GM19324 (cell line): ENCODE results near the gene HOXA9.

Source experiments
- ATAC-seq: cut with Tn5 transposase; IDR thresholded peaks from one replicate; pipeline ENCODE4 v1.9.1; 2021; ENCODE audit warnings: mild to moderate bottlenecking, moderate library complexity; ENCODE audit not compliant: unreplicated experiment, low FRiP score

Gene HOXA9

DNA sequence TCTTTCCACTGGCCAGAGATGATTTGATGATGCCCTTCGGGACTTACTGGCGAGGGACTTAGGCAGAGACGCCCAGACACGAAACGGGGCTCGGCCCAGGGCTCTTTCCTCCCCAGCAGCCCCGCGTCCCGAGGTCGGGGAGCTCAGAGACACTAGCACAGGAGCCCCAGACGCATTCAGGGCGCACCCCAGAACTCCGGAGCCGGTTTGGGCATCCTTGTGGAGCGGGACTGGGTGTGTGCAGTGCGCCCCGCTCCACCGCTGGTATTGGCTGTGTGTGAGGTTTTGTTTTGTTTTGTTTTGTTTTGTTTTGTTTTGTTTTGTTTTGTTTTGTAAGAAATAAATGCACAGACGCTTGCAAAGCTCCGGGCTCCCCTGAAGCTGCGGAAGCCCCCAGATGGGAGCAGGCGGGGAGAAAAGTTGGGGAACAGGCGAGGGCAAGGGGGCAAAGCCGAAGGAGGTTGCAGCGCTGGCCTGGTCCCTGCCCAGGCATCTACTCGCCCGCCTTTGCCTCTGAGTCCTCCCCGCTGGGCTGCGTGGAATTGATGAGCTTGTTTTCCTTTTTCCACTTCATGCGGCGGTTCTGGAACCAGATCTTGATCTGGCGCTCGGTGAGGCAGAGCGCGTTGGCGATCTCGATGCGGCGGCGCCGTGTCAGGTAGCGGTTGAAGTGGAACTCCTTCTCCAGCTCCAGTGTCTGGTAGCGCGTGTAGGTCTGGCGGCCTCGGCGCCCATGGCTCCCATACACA, 20.0 kb downstream of the HOXA9 start:
- ATAC-seq = no peak

DNA sequence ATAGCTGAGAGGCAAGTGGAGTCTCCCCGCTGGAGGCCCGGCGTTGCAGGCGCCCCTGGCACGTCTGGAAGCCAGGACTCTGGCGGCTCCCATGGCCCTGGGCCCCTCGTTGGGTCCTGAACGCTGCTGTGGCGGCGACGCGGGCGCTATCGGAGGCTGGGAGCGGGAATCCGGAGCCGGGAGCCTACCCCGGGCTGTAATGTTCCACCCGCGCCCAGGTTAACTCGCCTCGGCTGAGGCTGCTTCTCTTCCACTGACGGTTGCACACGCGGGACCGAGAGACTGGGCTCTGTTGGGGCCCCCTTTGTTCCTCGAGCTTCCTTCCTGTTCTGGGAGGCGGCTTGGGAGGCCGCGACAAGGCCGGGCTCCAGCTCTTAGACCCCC, 20.6 kb downstream of the HOXA9 start:
- ATAC-seq = no peak

DNA sequence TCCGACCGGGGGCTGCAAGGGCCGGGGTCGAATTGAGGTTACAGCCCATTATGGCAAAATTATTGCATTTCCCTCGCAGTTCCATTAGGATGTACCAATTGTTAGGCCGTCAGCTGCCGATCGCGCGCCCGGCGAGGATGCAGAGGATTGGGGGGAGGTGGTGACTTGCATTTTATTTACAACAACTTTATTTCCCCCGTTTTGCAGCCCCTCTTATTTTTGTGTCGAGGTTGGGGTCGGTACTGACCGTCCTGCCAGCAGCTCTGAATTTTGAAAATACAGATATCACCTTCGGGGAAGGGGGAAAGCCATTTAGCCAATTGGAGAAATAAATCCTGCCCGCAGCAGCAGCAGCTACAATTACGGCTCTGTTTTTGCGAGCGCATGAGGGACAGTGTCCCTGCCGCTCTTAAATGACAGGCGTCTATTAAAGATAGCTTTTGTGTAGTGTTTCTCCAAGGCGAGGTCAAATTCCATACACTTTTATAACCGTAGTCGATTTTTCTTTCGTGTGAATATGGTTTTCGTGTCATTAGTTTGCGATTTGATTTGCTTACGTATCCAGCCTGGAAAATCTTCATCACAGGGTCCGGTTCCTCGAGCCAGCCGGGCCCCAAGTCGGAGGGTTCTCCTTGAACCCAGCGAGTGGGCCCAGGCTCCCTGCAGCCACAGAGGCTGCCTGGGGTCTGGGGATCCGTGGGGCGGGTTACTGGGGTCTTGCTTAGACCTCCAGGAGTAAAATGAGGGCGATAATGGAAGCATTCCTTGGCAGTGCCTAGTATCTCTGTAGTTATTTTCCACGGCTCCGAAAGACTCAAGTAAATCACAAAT, 21.2 kb downstream of the HOXA9 start:
- ATAC-seq = no peak

DNA sequence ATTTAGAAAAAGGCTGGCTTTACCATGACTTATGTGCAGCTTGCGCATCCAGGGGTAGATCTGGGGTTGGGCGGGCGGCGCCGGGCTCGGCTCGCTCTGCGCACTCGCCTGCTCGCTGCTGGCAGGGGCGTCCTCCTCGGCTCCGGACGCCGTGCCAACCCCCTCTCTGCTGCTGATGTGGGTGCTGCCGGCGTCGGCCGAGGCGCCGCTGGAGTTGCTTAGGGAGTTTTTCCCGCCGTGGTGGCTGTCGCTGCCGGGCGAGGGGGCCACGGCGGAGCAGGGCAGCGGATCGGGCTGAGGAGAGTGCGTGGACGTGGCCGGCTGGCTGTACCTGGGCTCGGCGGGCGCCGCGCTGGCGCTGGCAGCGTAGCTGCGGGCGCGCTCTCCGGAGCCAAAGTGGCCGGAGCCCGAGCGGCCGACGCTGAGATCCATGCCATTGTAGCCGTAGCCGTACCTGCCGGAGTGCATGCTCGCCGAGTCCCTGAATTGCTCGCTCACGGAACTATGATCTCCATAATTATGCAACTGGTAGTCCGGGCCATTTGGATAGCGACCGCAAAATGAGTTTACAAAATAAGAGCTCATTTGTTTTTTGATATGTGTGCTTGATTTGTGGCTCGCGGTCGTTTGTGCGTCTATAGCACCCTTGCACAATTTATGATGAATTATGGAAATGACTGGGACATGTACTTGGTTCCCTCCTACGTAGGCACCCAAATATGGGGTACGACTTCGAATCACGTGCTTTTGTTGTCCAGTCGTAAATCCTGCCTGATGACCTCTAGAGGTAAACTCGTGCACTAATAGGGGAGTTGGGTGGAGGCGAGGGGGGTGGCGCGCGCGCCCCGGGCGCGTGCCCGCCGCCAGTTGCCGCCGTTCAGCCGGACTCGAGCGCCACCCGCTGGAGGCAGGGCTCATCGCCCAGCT, 22.1 kb downstream of the HOXA9 start, which contains the start of gene HOXA5:
HOXA5 (minus strand) TSS at position 659 of the 927 bp plus-strand sequence; CDS start at position 585, 74 bp downstream.
- no peak for ATAC-seq

DNA sequence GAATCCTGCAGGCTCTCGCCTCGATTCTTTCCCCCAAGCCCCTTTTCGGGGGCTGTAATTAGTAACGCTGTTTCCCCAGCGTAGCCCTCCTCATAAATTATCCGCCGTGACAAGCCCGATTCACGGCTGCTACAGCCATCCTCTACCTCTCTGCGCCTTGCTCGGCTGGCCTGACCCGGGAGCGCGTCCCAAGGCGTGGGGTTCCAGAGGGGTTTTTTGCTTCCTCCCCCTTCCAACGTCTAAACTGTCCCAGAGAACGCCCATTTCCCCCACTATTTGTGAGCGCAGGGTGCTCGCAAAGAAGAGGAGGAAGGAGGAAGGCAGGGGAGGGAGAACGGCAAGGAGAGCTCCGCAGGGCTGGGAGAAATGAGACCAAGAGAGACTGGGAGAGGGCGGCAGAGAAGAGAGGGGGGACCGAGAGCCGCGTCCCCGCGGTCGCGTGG, 22.7 kb downstream of the HOXA9 start:
- ATAC-seq = no peak

DNA sequence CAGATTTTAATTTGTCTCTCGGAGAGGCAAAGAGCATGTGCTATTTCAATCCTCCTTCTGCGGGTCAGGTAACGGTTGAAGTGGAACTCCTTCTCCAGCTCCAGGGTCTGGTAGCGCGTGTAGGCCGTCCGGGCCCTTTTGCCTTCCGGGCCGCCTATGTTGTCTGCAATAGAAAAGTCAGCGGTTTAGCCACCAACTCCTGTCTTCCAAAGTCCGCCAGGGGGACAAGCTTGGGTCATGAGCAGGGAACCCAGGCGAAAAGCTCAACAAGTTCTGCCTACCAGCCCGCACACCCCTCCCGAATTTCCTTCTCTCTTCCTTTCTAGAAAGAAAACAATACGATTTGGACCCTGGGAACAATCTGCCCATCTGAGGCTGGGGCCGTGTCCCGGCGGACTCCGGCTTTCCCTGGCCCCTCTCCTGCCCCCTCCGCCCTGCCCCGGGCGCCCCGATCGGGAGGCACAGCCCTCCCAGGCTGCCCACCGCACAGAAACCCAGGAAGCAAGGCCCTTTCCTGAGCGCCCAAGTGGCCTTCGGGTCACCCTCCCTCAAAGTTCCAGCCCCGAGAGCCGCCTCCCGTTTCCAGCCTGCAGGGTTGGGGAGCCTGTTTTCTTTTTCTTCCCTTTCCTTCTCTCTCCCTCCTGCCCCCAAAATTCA, 23.3 kb downstream of the HOXA9 start:
- ATAC-seq = no peak

DNA sequence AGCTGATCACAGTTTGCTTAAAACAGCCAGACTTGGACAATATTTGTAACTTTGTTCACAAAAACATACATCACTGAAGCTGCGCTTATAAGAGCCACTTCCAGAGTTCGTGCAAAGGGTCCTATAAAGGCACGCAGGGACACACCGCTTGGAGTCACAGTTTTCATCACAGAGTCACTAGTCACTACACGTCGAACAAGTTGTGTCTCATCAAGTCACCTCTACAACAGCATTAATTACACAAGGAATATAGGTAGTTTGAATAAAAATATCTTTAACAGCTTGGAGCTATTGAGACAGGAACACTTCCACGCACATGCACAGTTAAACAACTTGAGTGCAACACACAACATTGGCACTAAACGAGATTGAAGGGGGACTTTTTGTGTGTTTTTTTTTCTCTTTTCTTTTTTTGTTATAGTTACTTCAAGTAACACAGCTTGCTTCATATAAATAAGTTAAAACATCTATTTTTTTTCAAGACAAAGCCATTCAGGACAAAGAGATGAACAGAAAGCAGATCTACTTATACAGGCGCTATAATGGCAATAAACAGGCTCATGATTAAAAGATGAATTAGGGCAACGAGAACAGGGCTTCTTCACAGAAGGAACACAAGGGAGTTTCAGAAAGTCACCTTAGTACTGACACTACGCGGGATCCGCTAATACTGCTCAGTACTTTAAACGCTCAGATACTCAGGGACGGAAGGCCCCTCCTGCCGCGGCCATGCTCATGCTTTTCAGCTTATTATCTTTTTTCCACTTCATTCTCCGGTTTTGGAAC, 24.0 kb downstream of the HOXA9 start:
- no peak for ATAC-seq

DNA sequence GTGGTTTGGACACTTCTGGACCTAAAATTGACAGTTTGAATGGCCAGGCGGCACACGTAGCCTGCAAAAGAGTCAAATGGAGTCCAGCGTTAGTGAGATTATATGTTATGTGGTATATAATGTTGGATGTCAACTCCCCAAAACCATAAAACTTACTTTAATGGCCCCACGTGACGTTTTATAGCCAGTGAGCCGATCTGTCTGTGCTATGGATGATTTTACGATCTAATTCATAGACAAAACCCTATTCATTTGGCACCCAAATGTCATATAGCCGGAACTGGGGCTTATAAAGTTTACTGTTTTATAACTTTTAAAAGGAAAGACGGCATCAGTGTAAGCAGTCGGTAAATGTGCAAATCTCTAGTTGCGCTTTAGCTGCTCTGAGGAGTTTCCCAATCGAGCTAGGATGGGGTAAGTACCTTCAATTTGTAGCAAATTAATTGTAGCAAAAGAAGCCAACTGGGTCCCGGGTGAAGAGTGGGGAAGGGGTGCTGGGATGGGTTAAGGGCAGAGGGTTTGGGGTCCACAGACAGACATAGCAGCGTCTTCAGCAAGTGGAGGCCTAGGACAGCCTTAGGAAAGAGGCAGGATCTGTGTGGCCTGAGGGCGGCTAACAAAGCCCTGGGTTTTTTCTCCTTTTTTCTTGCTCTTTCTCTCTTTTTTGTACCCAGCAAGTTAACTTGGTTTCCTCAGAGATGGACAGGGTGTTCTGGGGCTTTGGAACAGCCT, 25.0 kb downstream of the HOXA9 start:
- ATAC-seq = no peak

DNA sequence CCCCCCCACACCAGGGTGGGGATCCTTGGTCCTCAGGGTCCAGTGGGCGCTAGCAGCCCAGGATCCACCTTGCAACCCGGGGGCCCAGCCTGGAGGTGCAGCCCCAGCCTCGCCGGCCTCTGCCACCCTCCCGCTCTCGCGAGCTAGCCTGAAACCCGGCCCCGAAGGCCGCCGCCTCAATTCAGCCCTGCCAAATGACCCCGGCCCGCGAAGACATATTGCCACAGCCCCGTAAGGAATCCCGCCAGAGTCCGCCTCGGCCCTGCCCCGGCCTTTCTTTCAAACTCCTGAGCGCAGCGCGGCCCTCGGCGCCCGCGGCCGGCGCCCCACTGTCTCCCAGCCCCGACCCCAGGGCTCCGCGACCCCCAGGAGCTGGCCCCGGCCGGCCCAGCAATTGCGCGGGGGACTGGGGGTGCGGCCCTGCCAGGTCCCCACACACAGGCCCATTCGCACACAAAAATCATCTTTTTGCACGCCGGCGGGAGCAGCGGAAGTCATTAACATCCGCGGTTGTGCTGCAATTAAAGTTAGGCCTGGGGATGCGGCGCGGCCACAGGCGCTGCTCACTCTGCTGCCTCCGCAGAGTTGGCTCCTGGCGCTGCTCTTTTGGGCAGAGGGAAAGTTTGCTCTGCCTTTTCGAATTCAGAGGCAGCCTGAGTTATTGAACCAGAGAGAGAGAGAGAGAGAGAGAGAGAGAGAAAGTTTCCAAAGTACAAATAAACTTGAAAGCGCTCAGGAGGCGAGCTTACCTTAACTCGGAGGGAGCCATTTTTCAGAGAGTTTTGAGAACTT, 25.8 kb downstream of the HOXA9 start:
- ATAC-seq = no peak

DNA sequence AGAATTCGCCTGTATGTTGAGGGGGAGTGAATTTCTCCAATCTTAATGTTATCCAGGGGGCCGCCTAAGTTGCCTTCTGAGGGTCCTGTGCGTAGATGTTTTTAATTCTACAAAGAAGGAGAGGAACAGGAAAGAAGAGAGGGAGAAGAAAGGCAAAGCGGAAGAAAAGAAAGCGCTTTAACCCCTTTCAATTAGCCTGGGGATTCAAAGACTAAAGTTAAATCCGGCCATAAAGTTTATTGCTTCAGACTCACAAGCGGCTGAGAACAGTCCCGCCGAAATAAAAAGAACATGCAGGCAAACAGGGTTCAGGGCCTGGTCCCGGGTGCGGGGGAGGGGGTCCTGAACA, 26.4 kb downstream of the HOXA9 start:
- ATAC-seq = no peak

DNA sequence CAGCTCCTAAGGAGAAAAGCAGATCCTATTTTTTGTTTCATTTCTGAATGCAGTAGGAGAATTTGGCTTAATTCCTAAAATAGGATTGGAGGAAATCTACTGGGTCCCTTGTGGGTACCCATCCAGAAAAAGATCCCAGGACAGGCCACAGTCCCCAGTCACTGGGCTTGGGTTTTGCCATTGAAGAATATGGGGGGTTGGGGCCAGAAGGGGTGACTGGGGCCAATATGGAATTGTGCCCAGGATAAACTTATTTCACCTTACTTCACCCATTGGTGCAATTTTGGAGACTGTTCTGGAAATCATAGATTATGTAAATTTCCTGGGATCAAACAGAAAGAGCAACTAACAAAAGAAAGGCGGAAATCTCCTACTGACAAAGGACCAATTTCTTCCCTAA, 26.9 kb downstream of the HOXA9 start:
- no peak for ATAC-seq

DNA sequence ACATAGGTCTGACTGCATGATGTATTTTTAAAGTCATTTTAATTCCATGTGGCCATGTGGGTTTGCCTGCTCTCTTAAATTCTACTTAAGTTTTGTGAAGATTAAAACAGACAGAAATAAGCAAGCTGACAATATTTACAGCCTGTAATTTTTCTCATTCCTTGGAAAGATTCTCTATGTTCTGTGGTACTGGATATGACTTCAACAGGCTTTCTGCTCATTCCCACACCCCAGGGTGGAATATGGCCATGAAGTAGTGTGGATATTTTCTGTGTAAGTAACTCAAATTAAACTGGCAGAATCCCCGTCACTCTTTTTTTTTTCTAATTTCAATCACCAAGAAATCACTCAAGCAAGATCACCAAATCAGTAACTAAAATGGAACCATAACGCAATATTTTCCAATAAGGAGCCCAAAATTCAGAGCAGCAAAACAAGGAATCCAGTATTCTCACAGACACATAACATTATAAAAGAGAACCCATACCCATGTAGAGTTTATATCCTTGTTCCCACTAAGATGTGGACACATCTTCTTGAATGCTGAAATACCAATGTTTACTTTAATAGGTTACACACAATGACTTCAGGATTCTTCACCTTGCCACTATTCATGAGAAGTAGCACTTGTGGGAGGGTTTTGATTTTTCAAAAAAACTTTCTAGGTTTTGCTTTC, 27.6 kb downstream of the HOXA9 start:
- no peak for ATAC-seq

DNA sequence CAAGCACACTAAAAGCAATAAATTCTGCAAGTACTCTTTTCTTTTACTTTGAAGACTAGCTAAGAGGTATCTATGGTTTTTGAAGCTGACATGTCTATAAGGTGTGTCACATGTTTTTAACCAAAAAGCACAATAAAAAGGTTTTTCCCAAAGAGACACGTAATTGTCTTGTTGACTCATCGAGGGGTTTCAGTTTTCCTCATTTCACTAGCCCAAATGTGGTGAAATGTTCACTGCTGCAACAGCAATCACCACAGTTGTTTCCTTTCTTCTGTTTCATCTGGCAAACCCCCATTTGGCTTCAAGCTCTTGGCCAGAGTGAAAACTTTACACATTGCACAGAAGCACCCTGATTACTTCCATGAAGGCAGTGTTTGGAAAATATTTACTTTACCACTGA, 30.9 kb downstream of the HOXA9 start:
- ATAC-seq = no peak

DNA sequence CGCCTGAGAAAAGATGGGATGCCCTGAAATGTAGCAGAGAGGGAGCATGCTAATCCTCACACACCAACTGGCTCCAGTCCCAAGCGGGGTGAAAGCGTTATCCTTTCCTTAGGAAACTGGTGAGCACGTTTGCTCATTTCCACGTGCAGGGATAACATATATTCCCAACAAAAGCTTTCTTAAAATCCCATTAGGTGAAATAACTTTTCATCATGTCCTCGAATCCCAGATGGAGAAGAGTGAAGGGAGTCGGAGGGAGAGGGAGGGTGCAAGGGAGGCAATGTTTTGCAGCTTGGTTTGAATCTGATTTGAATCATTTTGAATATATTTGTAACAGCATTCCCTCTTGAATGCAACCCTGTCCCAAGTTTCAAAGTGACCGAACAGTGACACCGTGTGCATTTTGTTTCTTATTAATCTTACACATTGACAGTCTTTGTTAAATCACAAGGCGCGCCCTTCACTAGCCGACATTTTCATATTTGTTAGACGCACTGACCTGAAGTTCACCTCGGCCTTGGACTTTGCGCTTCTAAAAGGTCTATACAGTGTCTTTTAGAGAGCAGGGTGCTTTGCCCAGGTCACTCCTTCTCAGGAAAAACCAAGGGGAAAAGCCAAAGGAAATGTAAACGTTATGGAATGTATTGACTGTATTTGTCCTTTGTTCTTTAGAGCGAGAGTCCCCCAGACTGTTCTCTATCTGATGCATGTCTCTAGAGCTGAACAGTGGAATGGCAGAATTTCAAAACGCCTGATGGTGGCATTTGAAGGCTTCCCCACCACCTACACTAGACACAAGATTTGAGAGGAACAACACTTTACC, 31.7 kb downstream of the HOXA9 start:
- ATAC-seq = no peak

DNA sequence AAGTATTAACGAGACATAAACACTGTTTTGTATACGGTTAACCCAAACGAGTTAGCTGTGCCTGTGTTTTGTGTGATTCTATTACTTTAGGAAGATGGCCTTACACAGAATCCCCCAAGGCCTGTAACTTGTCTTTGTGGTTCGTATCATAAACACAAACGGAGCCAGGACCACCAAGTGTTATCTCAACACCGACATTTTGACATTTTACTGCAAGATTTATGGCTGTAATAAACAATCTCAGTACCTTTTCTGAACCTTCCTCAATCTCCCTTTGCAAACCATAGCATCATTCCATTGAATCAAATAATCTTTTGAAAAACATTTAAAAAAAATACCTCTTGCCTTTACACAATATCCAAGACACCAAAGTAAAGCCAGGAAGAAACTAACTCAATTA, 32.4 kb downstream of the HOXA9 start:
- ATAC-seq = no peak

DNA sequence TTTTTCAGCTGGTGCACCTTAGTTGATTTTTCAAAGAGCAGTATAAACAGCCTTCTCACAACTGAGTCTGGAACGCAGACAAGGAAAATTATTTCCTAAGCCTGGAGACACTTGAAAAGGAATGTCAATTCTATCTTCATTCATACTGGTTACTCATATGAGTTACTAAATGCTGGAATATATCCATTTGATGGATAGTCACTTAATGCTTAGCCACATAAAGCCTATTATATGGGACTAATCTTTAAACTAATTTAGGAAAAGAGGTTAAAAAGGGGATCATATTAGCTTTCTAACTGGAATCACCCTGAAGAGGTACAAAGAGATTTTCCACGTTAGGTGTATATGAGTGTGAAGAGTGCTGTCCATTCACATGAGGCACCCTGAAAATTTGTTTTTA, 33.1 kb downstream of the HOXA9 start:
- no peak for ATAC-seq

DNA sequence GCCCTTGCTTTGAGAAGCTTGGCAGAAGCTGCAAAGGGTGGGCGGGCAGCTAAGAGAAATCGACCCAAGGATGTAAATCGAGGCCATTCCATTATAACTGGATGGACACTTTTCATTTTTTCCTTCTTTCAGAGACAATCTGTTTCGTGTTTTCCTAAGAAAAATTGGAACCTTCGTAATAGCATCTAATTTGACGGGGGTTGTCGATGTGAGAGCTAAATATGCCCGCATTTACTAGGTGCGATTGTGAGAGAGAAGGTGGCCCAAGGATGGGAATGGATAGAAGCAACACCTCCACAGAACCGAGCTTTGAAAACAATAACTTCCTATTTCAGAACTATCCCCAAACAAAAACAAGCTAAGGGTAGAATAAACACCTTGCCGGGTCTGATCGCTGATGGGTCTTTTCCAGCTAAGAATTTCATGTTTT, 33.9 kb downstream of the HOXA9 start:
- no peak for ATAC-seq
